SK-N-SH (cell line): ENCODE data around the gene SMARCD1. TPM values are rescaled to one million over a fixed set of nuclear protein-coding genes. Genes with fewer than 3 reads are reported as not detected.

Source experiments
- CTCF ChIA-PET: fragments of 300-600, 350-600 bp; formaldehyde crosslinking; extraction: SDS; loops from one replicate; lab custom pipeline; 2021; lab: Yijun Ruan, JAX
- POLR2A ChIA-PET: fragments of 350-600 bp; sonication (Branson Sonifier 250); formaldehyde crosslinking; extraction: SDS; loops from one replicate; lab custom pipeline; 2020; ENCODE audit warnings: antibody characterized with exemption, inconsistent platforms; lab: Yijun Ruan, JAX
- DNase-seq: peaks from one replicate; pipeline ENCODE4 v3.0.0; 2012
- H2AFZ ChIP-seq: fragments of 200-600 bp; sonication (generic); 2 replicates; pipeline ENCODE4 v1.8.1; 2016; ENCODE audit warnings: antibody characterized with exemption, mild to moderate bottlenecking, low read depth
- H3F3A ChIP-seq: fragments of 200-600 bp; sonication (generic); replicated peaks from 2 replicates; pipeline ENCODE3; 2016; ENCODE audit warnings: antibody characterized with exemption, mild to moderate bottlenecking; ENCODE audit not compliant: insufficient read depth
- H3K27ac ChIP-seq, 2 experiments: fragments of 200-500 bp in 1 of 2; fragments of 200-600 bp in 1 of 2; sonication (Bioruptor generic) in 1 of 2; sonication (generic), shearing (Covaris generic) in 1 of 2; 2 replicates each; pipeline versions ENCODE4 v1.5.1 to v1.6.1; 2014 to 2016; ENCODE audit warnings: low read depth in 2 of 2, inconsistent platforms in 1 of 2, low read length in 1 of 2, mild to moderate bottlenecking in 1 of 2, mixed read lengths in 1 of 2
- H3K27me3 ChIP-seq: fragments of 200-600 bp; sonication (generic), shearing (Covaris generic); 2 replicates; pipeline ENCODE4 v1.6.1; 2016; ENCODE audit warnings: mixed run types; ENCODE audit not compliant: insufficient read depth
- H3K36me3 ChIP-seq, 2 experiments: fragments of 200-500 bp in 1 of 2; fragments of 200-600 bp in 1 of 2; sonication (Bioruptor generic) in 1 of 2; sonication (generic) in 1 of 2; replicated peaks in 1 of 2; 2 replicates each; pipeline versions ENCODE3 to v1.5.1; 2014 to 2016; ENCODE audit warnings: low read length in 1 of 2, mild to moderate bottlenecking in 1 of 2; ENCODE audit not compliant: insufficient read depth in 2 of 2, control insufficient read depth in 1 of 2
- H3K4me1 ChIP-seq, 2 experiments: fragments of 200-500 bp in 1 of 2; fragments of 200-600 bp in 1 of 2; sonication (Bioruptor generic) in 1 of 2; sonication (generic), shearing (Covaris generic) in 1 of 2; 2 replicates each; pipeline versions ENCODE4 v1.5.1 to v1.6.1; 2014 to 2016; ENCODE audit warnings: low read depth in 1 of 2, low read length in 1 of 2, mixed run types in 1 of 2; ENCODE audit not compliant: insufficient read depth in 2 of 2, control insufficient read depth in 1 of 2
- H3K4me2 ChIP-seq: fragments of 200-600 bp; sonication (generic), shearing (Covaris generic); 2 replicates; pipeline ENCODE4 v1.6.1; 2017; ENCODE audit warnings: mixed run types
- H3K4me3 ChIP-seq, 2 experiments: fragments of 200-500 bp in 1 of 2; fragments of 200-600 bp in 1 of 2; sonication (Bioruptor generic) in 1 of 2; sonication (generic), shearing (Covaris generic) in 1 of 2; 2 replicates each; pipeline versions ENCODE4 v1.5.1 to v1.8.1; 2014 to 2016; ENCODE audit warnings: low read depth in 2 of 2, inconsistent platforms in 1 of 2, low read length in 1 of 2, mild to moderate bottlenecking in 1 of 2, mixed read lengths in 1 of 2, moderate library complexity in 1 of 2
- H3K79me2 ChIP-seq: fragments of 200-600 bp; sonication (generic); 2 replicates; pipeline ENCODE4 v1.8.1; 2017; ENCODE audit warnings: mild to moderate bottlenecking; ENCODE audit not compliant: insufficient read depth
- H3K9ac ChIP-seq: fragments of 200-600 bp; sonication (generic); 2 replicates; pipeline ENCODE4 v1.6.1; 2017; ENCODE audit warnings: mixed run types
- H3K9me2 ChIP-seq: fragments of 200-600 bp; sonication (generic); 2 replicates; pipeline ENCODE4 v1.6.1; 2017; ENCODE audit warnings: mixed run types
- H3K9me3 ChIP-seq: fragments of 200-600 bp; sonication (generic); 2 replicates; pipeline ENCODE4 v1.6.1; 2017; ENCODE audit warnings: mixed run types, mild to moderate bottlenecking, moderate library complexity
- H4K20me1 ChIP-seq: fragments of 200-600 bp; sonication (generic); 2 replicates; pipeline ENCODE4 v1.6.1; 2017; ENCODE audit warnings: mild to moderate bottlenecking, mixed run types; ENCODE audit not compliant: insufficient read depth
- CHD2 ChIP-seq: fragments of 150-350 bp; IDR thresholded peaks from 2 replicates; pipeline ENCODE4 v1.6.1; 2018; ENCODE audit warnings: low read length; ENCODE audit not compliant: partially characterized antibody
- CTCF ChIP-seq: fragments of 200-600 bp; sonication (generic); IDR thresholded peaks from 2 replicates; pipeline ENCODE4 v1.6.1; 2017; ENCODE audit warnings: antibody characterized with exemption, mild to moderate bottlenecking, moderate library complexity
- ELF1 ChIP-seq: IDR thresholded peaks from 2 replicates; pipeline ENCODE4 v1.4.0; 2012
- EP300 ChIP-seq, 2 experiments: IDR thresholded peaks; 2 replicates each; pipeline versions ENCODE4 v1.4.0 to v1.6.1; 2012; ENCODE audit warnings: borderline replicate concordance in 1 of 2, low read depth in 1 of 2, low read length in 1 of 2
- FOSL2 ChIP-seq: IDR thresholded peaks from 2 replicates; pipeline ENCODE4 v1.4.0; 2012; ENCODE audit warnings: low read depth, mild to moderate bottlenecking, moderate library complexity, borderline replicate concordance
- FOXJ3 ChIP-seq: sonication (generic); formaldehyde crosslinking; IDR thresholded peaks from 2 replicates; pipeline ENCODE4 v1.5.1; 2020; ENCODE audit warnings: mild to moderate bottlenecking, missing genetic modification reagents
- FOXM1 ChIP-seq: IDR thresholded peaks from 2 replicates; pipeline ENCODE4 v1.4.0; 2012; ENCODE audit warnings: low read depth, mild to moderate bottlenecking
- GABPA ChIP-seq: IDR thresholded peaks from 2 replicates; pipeline ENCODE4 v1.4.0; 2012; ENCODE audit warnings: low read depth, mild to moderate bottlenecking
- GATA2 ChIP-seq: sonication (generic); formaldehyde crosslinking; IDR thresholded peaks from 2 replicates; pipeline ENCODE4 v1.5.0; 2020; ENCODE audit warnings: mild to moderate bottlenecking, missing genetic modification reagents
- MEF2A ChIP-seq: IDR thresholded peaks from 2 replicates; pipeline ENCODE4 v1.4.0; 2012; ENCODE audit warnings: low read depth, borderline replicate concordance
- MXI1 ChIP-seq: IDR thresholded peaks from 2 replicates; pipeline ENCODE4 v1.6.1; 2012; ENCODE audit warnings: mild to moderate bottlenecking, low read depth, low read length, improper control_type of control experiment
- NFIC ChIP-seq: IDR thresholded peaks from 2 replicates; pipeline ENCODE4 v1.4.0; 2012; ENCODE audit warnings: borderline replicate concordance
- NRF1 ChIP-seq: IDR thresholded peaks from 2 replicates; pipeline ENCODE4 v1.6.1; 2012; ENCODE audit warnings: low read depth, mild to moderate bottlenecking, low read length
- RCOR1 ChIP-seq: fragments of 150-350 bp; IDR thresholded peaks from 2 replicates; pipeline ENCODE4 v1.6.1; 2017; ENCODE audit warnings: antibody characterized with exemption, low read length
- RFX5 ChIP-seq: IDR thresholded peaks from 2 replicates; pipeline ENCODE4 v1.6.1; 2012; ENCODE audit warnings: mild to moderate bottlenecking, improper control_type of control experiment, low read length
- SIN3A ChIP-seq: IDR thresholded peaks from 2 replicates; pipeline ENCODE4 v1.6.1; 2012; ENCODE audit warnings: low read depth, mild to moderate bottlenecking, low read length, moderate library complexity, borderline replicate concordance
- SMC3 ChIP-seq: IDR thresholded peaks from 2 replicates; pipeline ENCODE4 v1.6.1; 2012; ENCODE audit warnings: low read depth, low read length, improper control_type of control experiment
- TCF12 ChIP-seq: IDR thresholded peaks from 2 replicates; pipeline ENCODE4 v1.4.0; 2012
- TEAD4 ChIP-seq: IDR thresholded peaks from 2 replicates; pipeline ENCODE4 v1.4.0; 2012; ENCODE audit warnings: mild to moderate bottlenecking, borderline replicate concordance; ENCODE audit not compliant: insufficient read depth
- USF1 ChIP-seq: IDR thresholded peaks from 2 replicates; pipeline ENCODE4 v1.4.0; 2012; ENCODE audit warnings: low read depth, borderline replicate concordance
- YY1 ChIP-seq: IDR thresholded peaks from 2 replicates; pipeline ENCODE4 v1.4.0; 2012; ENCODE audit warnings: low read depth, mild to moderate bottlenecking
- WGBS: methylation state at CpG from one replicate; pipeline ENCODE4 v1.1.6; 2017; ENCODE audit warnings: low lambda C conversion rate; 5-methylcytosine and 5-hydroxymethylcytosine counted together
- polyA plus RNA-seq, 3 experiments: library from polyadenylated mRNA; depleted of rRNA; stranded (reverse); fragments of >200 nt; gene quantifications; 2 replicates each; pipeline ENCODE4 v1.2.3, GENCODE V29; 2012
- TF ChIP-seq, protein P1 (sequence below): fragments of 150-350 bp; IDR thresholded peaks from 2 replicates; pipeline ENCODE4 v1.6.1; 2016; ENCODE audit warnings: mild to moderate bottlenecking, low read depth, low read length
- TF ChIP-seq, protein P2 (sequence below): fragments of 150-350 bp; IDR thresholded peaks from 2 replicates; pipeline ENCODE4 v1.6.1; 2017; ENCODE audit warnings: antibody characterized with exemption, low read length, low read depth, borderline replicate concordance
- TF ChIP-seq, protein P3 (sequence below): IDR thresholded peaks from 2 replicates; pipeline ENCODE4 v1.4.0; 2012; ENCODE audit warnings: low read depth

The SMARCD1 gene
- polyA plus RNA-seq, 1 of the 3 experiments (the other 2 are of a cell fraction) = 58.5 TPM

DNA sequence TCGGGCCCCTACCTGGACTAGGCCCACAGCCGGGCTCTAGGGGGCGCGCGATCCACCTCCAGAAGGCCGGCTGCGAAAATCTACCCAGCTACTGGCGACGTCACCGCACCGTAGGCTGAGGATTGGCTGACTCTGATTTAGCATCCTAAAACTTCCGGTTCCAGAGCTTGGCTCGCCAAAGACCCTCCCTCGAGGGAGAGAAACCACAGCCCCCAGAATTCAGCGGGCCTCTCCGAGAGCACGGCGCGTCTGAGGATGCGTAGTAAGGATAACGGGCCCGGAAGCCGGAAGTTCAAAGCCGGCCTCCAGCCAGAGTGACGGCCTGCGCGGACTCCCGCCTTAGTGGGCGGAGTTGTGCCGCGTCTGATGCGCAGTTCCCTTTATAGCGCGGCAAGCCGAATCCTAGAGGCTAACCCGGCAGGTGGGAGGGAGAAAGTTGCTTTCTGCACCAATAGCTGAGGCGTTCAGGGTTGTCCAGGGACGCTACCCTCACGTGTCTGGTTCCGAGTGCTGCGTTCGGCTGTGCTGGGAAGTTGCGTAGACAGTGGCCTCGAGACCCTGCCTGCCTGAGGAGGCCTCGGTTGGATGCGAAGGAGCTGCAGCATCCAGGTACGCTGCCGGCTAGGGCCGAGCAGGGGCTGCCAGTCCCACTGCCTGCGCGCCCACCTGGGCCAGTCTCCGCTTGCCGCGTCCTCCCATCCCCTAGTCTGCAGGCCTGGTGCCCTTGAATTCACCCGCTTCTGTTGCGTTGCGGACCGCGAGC is 26.7 kb downstream of the SMARCD1 start, which contains the start of gene COX14:
Gene COX14, plus strand, starts transcription at position 544 of the 763 bp plus-strand sequence. CDS start 7,808 bp downstream, outside the sequence.
- peak within 1 kb of the TSS; percentile 69 to 95 for H3K27ac ChIP-seq
- no peaks in the 10 kb centered on the region for H3K27me3 ChIP-seq
- H3K4me1 ChIP-seq = peaks cover 12 to 18% of the 10 kb centered on the region in 2 experiments; a peak in 2 of 4 replicates
- H3K79me2 ChIP-seq = peaks cover 43% of the 10 kb centered on the region
- peak within 1 kb of the TSS; percentile 75 for H2AFZ ChIP-seq
- CTCF ChIA-PET = interaction anchor here (0.6 to 5.5 kb wide), 46 partner anchors 14 to 371 kb away, joined by 3 to 96 read pairs (median 5); partner anchors contain the start of genes AQP5, CERS5, GPD1 and SMARCD1
- peaks cover 15% of the 10 kb centered on the region for H3F3A ChIP-seq
- no peaks in the 10 kb centered on the region for H3K9me2 ChIP-seq
- H3K9ac ChIP-seq = peak within 1 kb of the TSS; percentile 79
- H3K4me3 ChIP-seq = peak within 1 kb of the TSS; percentile 67 to 99
- peaks cover 0 to 14% of the 10 kb centered on the region in 2 experiments for H3K36me3 ChIP-seq
- DNase-seq = peak; percentile 96
- POLR2A ChIA-PET = interaction anchor here (0.5 to 3.4 kb wide), 20 partner anchors 8 to 370 kb away, joined by 3 to 27 read pairs (median 4); partner anchors contain the start of genes CERS5, GPD1, SMARCD1 and TMBIM6
- WGBS = 1% methylated on average over 18 of the region's 59 CpGs
- H4K20me1 ChIP-seq = peaks cover 9% of the 10 kb centered on the region; the same call in 1 of the 2 replicates
- H3K4me2 ChIP-seq = peak within 1 kb of the TSS; percentile 87
- no peaks in the 10 kb centered on the region for H3K9me3 ChIP-seq
- TF ChIP-seq FOXJ3 (CRISPR knock-in tag) (no peak), CTCF (peak; percentile 98), GATA2 (CRISPR knock-in tag) (no peak), MXI1 (peak; percentile 99), EP300 (IDR thresholded peaks at IDR 0.05; ENCODE audit: borderline replicate concordance in 1 of 2, low read depth in 1 of 2, low read length in 1 of 2) (no peak), CHD2 (peak; percentile 36), FOSL2 (no peak), RCOR1 (no peak; the same call in 1 of the 2 replicates), SIN3A (0 out of 2 replicates have a peak, but pooled peaks have one; percentile 59), USF1 (peak; percentile 89), NFIC (no peak), MEF2A (no peak), FOXM1 (no peak), TCF12 (no peak), YY1 (no peak), TEAD4 (no peak), ELF1 (peak; percentile 94), NRF1 (peak; percentile 85), GABPA (peak; percentile 88), SMC3 (peak; percentile 42; the same call in 1 of the 2 replicates), RFX5 (peak; percentile 100)
- TF ChIP-seq, protein P1, sequence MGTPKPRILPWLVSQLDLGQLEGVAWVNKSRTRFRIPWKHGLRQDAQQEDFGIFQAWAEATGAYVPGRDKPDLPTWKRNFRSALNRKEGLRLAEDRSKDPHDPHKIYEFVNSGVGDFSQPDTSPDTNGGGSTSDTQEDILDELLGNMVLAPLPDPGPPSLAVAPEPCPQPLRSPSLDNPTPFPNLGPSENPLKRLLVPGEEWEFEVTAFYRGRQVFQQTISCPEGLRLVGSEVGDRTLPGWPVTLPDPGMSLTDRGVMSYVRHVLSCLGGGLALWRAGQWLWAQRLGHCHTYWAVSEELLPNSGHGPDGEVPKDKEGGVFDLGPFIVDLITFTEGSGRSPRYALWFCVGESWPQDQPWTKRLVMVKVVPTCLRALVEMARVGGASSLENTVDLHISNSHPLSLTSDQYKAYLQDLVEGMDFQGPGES = peak; percentile 54
- TF ChIP-seq, protein P2, sequence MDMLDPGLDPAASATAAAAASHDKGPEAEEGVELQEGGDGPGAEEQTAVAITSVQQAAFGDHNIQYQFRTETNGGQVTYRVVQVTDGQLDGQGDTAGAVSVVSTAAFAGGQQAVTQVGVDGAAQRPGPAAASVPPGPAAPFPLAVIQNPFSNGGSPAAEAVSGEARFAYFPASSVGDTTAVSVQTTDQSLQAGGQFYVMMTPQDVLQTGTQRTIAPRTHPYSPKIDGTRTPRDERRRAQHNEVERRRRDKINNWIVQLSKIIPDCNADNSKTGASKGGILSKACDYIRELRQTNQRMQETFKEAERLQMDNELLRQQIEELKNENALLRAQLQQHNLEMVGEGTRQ = peak; percentile 81
- TF ChIP-seq, protein P3, sequence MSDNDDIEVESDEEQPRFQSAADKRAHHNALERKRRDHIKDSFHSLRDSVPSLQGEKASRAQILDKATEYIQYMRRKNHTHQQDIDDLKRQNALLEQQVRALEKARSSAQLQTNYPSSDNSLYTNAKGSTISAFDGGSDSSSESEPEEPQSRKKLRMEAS = peak; percentile 93
